GM23338 (cell line): ENCODE measurements around the gene RAP2A. TPM values are rescaled to one million over a fixed set of nuclear protein-coding genes. Genes with fewer than 3 reads are reported as not detected.

Experiments
- ATAC-seq: fragments of 200-7000 bp; cut with Tn5 transposase; 3 replicates; pipeline ENCODE4 v1.9.1; 2020
- DNase-seq: peaks from one replicate; pipeline ENCODE4 v3.0.0-alpha.2; 2015; ENCODE audit warnings: low spot score
- H2AFZ ChIP-seq: fragments of 200-600 bp; sonication (generic); 2 replicates; pipeline ENCODE4 v1.8.0; 2016; ENCODE audit warnings: antibody characterized with exemption, mild to moderate bottlenecking, moderate library complexity
- H3F3A ChIP-seq: fragments of 200-600 bp; sonication (generic); replicated peaks from 2 replicates; pipeline ENCODE4 v1.8.0; 2017; ENCODE audit warnings: antibody characterized with exemption, mixed run types, low read depth
- H3K27ac ChIP-seq: fragments of 200-600 bp; sonication (generic); 2 replicates; pipeline ENCODE4 v1.6.1; 2016; ENCODE audit warnings: low read depth
- H3K27me3 ChIP-seq: fragments of 200-600 bp; sonication (generic); 2 replicates; pipeline ENCODE4 v1.8.0; 2016; ENCODE audit warnings: mild to moderate bottlenecking, mixed run types, moderate library complexity; ENCODE audit not compliant: insufficient read depth
- H3K36me3 ChIP-seq: fragments of 200-600 bp; sonication (generic); 2 replicates; pipeline ENCODE4 v1.8.0; 2016; ENCODE audit warnings: mild to moderate bottlenecking; ENCODE audit not compliant: insufficient read depth
- H3K4me1 ChIP-seq: fragments of 200-600 bp; sonication (generic); 2 replicates; pipeline ENCODE4 v1.8.0; 2016; ENCODE audit warnings: mild to moderate bottlenecking, moderate library complexity; ENCODE audit not compliant: insufficient read depth
- H3K4me2 ChIP-seq: fragments of 200-600 bp; sonication (generic); 2 replicates; pipeline ENCODE4 v1.7.1; 2017; ENCODE audit warnings: mixed run types
- H3K4me3 ChIP-seq: fragments of 200-600 bp; sonication (generic); 2 replicates; pipeline ENCODE4 v1.6.1; 2016; ENCODE audit warnings: mixed run types
- H3K79me2 ChIP-seq: fragments of 200-600 bp; sonication (generic); replicated peaks from 2 replicates; pipeline ENCODE4 v1.8.0; 2017; ENCODE audit warnings: mild to moderate bottlenecking; ENCODE audit not compliant: insufficient read depth
- H3K9me2 ChIP-seq: fragments of 200-600 bp; sonication (generic); 2 replicates; pipeline ENCODE4 v1.8.0; 2017; ENCODE audit not compliant: insufficient read depth
- H4K20me1 ChIP-seq: fragments of 200-600 bp; sonication (generic); replicated peaks from 2 replicates; pipeline ENCODE4 v1.8.0; 2017; ENCODE audit warnings: mild to moderate bottlenecking; ENCODE audit not compliant: insufficient read depth
- H3K27ac Mint-ChIP-seq: 2 replicates; pipeline ENCODE4 v1.8.0; 2020; ENCODE audit warnings: inconsistent platforms, mild to moderate bottlenecking, moderate library complexity, mixed read lengths
- H3K27me3 Mint-ChIP-seq: 3 replicates; pipeline ENCODE4 v1.8.0; 2022; ENCODE audit warnings: low read depth, mild to moderate bottlenecking, moderate library complexity, mixed read lengths, inconsistent platforms; ENCODE audit not compliant: insufficient read depth, poor library complexity
- H3K36me3 Mint-ChIP-seq: 3 replicates; pipeline ENCODE4 v1.8.0; 2021; ENCODE audit warnings: low read depth, mild to moderate bottlenecking, inconsistent platforms, moderate library complexity, mixed read lengths
- H3K4me1 Mint-ChIP-seq: 3 replicates; pipeline ENCODE4 v1.8.0; 2020; ENCODE audit warnings: mild to moderate bottlenecking, inconsistent platforms, mixed read lengths
- H3K4me3 Mint-ChIP-seq: 3 replicates; pipeline ENCODE4 v1.8.0; 2021; ENCODE audit warnings: moderate library complexity, mild to moderate bottlenecking, inconsistent platforms, mixed read lengths
- H3K9me3 Mint-ChIP-seq: 3 replicates; pipeline ENCODE4 v1.8.0; 2020; ENCODE audit warnings: moderate library complexity, mild to moderate bottlenecking, inconsistent platforms, mixed read lengths
- CREB1 ChIP-seq: fragments of 250-450 bp; sonication (Bioruptor Pico); IDR thresholded peaks from 2 replicates; pipeline ENCODE4 v1.5.0; 2020; ENCODE audit warnings: low read depth, mild to moderate bottlenecking, moderate library complexity
- CTCF ChIP-seq, 2 experiments: fragments of 200-600 bp in 1 of 2; sonication (generic) in 1 of 2; conservative IDR thresholded peaks; 2 replicates each; pipeline versions ENCODE4 v1.5.1 to v1.6.1; 2016 to 2017; ENCODE audit warnings: antibody characterized with exemption in 2 of 2, low read depth in 2 of 2, mild to moderate bottlenecking in 2 of 2, moderate library complexity in 1 of 2
- ETS1 ChIP-seq: IDR thresholded peaks from 2 replicates; pipeline ENCODE4 v1.6.1; 2016; ENCODE audit warnings: antibody characterized with exemption
- EZH2 ChIP-seq: fragments of 200-600 bp; sonication (generic); IDR thresholded peaks from one replicate; pipeline ENCODE4 v1.8.0; 2017; ENCODE audit warnings: antibody characterized with exemption, mild to moderate bottlenecking, low read depth; ENCODE audit not compliant: unreplicated experiment
- EZH2phosphoT487 ChIP-seq: fragments of 200-600 bp; sonication (generic); IDR thresholded peaks from one replicate; pipeline ENCODE4 v1.8.1; 2018; ENCODE audit warnings: antibody characterized with exemption; ENCODE audit not compliant: unreplicated experiment
- JUNB ChIP-seq: IDR thresholded peaks from one replicate; pipeline ENCODE4 v1.6.1; 2016; ENCODE audit warnings: antibody characterized with exemption; ENCODE audit not compliant: unreplicated experiment
- NANOG ChIP-seq: IDR thresholded peaks from 2 replicates; pipeline ENCODE4 v1.6.1; 2016; ENCODE audit warnings: antibody characterized with exemption, borderline replicate concordance
- POLR2AphosphoS5 ChIP-seq: IDR thresholded peaks from 2 replicates; pipeline ENCODE4 v1.6.1; 2016; ENCODE audit warnings: antibody characterized with exemption, low read depth
- REST ChIP-seq: IDR thresholded peaks from one replicate; pipeline ENCODE4 v1.6.1; 2018; ENCODE audit warnings: antibody characterized with exemption; ENCODE audit not compliant: unreplicated experiment
- STAT1 ChIP-seq: IDR thresholded peaks from one replicate; pipeline ENCODE4 v1.6.1; 2016; ENCODE audit warnings: antibody characterized with exemption; ENCODE audit not compliant: unreplicated experiment
- ZNF114 ChIP-seq: fragments of 250-450 bp; sonication (Bioruptor Pico); IDR thresholded peaks from 2 replicates; pipeline ENCODE4 v1.5.0; 2020; ENCODE audit warnings: mild to moderate bottlenecking, moderate library complexity
- ZNF331 ChIP-seq: fragments of 250-450 bp; sonication (Bioruptor Pico); IDR thresholded peaks from 2 replicates; pipeline ENCODE4 v1.5.0; 2020; ENCODE audit warnings: low read depth, mild to moderate bottlenecking, moderate library complexity
- ZNF462 ChIP-seq: fragments of 250-450 bp; sonication (Bioruptor Pico); IDR thresholded peaks from 2 replicates; pipeline ENCODE4 v1.5.0; 2020; ENCODE audit warnings: mild to moderate bottlenecking, moderate library complexity
- polyA plus RNA-seq: library from polyadenylated mRNA; unstranded; fragments of >200 nt; fragmentation: Nextera tagmentation; extraction: Ambion mirVana; gene quantifications from 2 replicates; pipeline ENCODE4 v1.2.1, GENCODE V29; 2016
- total RNA-seq: library from RNA; depleted of rRNA; stranded (reverse); fragments of >200 nt; shearing (Covaris generic); gene quantifications from 2 replicates; pipeline ENCODE4 v1.2.3, GENCODE V29; 2014

The RAP2A gene
- total and polyA plus RNA-seq, 2 experiments from 2014 or later = 10.4 to 35.3 TPM

GRCh38 chr13:97448503-97449251, 14.7 kb downstream of the RAP2A start:
- TF ChIP-seq ZNF462 (CRISPR knock-in tag) (no peak), POLR2AphosphoS5 (no peak), EZH2phosphoT487 (no peak), EZH2 (no peak), ETS1 (no peak), NANOG (no peak), ZNF114 (CRISPR knock-in tag) (no peak), STAT1 (no peak), REST (no peak), JUNB (no peak), ZNF331 (CRISPR knock-in tag) (no peak), CTCF (conservative IDR thresholded peaks at IDR 0.05; ENCODE audit: low read depth in 2 of 2) (no peak), CREB1 (CRISPR knock-in tag) (no peak)
- H3K36me3 ChIP-seq = no peaks in the 10 kb centered on the region
- peaks cover 19% of the 10 kb centered on the region for H3K4me1 ChIP-seq
- no peaks in the 10 kb centered on the region for H3K27me3 ChIP-seq
- H2AFZ ChIP-seq = no peak overlapping the region
- no peaks in the 10 kb centered on the region for H3K9me2 ChIP-seq
- no peak overlapping the region for H3K4me3 Mint-ChIP-seq
- DNase-seq = peak; percentile 54
- peaks cover 6% of the 10 kb centered on the region; the same call in 1 of the 2 replicates for H4K20me1 ChIP-seq
- H3K9me3 Mint-ChIP-seq = no peaks in the 10 kb centered on the region
- no peaks in the 10 kb centered on the region for H3F3A ChIP-seq
- peaks cover 27% of the 10 kb centered on the region for H3K4me1 Mint-ChIP-seq
- H3K27ac ChIP-seq = peak overlapping the region; percentile 8; the same call in 1 of the 2 replicates
- peaks cover 68% of the 10 kb centered on the region for H3K79me2 ChIP-seq
- H3K36me3 Mint-ChIP-seq = peaks cover 4% of the 10 kb centered on the region; the same call in 2 of the 3 replicates
- no peaks in the 10 kb centered on the region for H3K27me3 Mint-ChIP-seq
- no peak overlapping the region for H3K4me2 ChIP-seq
- ATAC-seq = peak; percentile 89
- peak overlapping the region; percentile 29 for H3K27ac Mint-ChIP-seq
- no peak overlapping the region for H3K4me3 ChIP-seq
